HepG2 (cell line): ENCODE results near the gene PTCD3. TPM values are rescaled to one million over a fixed set of nuclear protein-coding genes. Genes with fewer than 3 reads are reported as not detected.

Experiments used
- EP300 ChIP-seq, 3 experiments: sonication (generic) in 1 of 3; formaldehyde crosslinking in 1 of 3; IDR thresholded peaks; 2 replicates each; pipeline versions ENCODE4 v1.5.1 to v1.6.1; 2011 to 2020; ENCODE audit warnings: low read depth in 2 of 3, low read length in 2 of 3, borderline replicate concordance in 1 of 3, improper control_type of control experiment in 1 of 3, mild to moderate bottlenecking in 1 of 3, missing genetic modification reagents in 1 of 3, moderate library complexity in 1 of 3
- FUBP1 ChIP-seq: sonication (generic); formaldehyde crosslinking; IDR thresholded peaks from 2 replicates; pipeline ENCODE4 v1.5.1; 2020; ENCODE audit warnings: missing genetic modification reagents, mild to moderate bottlenecking, borderline replicate concordance
- HBP1 ChIP-seq: IDR thresholded peaks from 2 replicates; pipeline ENCODE4 v1.6.1; 2016; ENCODE audit warnings: low read depth, control low read depth
- MLX ChIP-seq: IDR thresholded peaks from 2 replicates; pipeline ENCODE4 v1.6.1; 2016
- POLR2AphosphoS2 ChIP-seq: IDR thresholded peaks from 2 replicates; pipeline ENCODE4 v1.6.1; 2011; ENCODE audit warnings: low read depth, low read length, improper control_type of control experiment
- RARA ChIP-seq: IDR thresholded peaks from 2 replicates; pipeline ENCODE4 v1.6.1; 2016; ENCODE audit warnings: missing genetic modification reagents, missing compliant biosample characterization
- TIGD3 ChIP-seq: sonication (generic); formaldehyde crosslinking; IDR thresholded peaks from 2 replicates; pipeline ENCODE4 v1.5.1; 2020; ENCODE audit warnings: mild to moderate bottlenecking, missing genetic modification reagents, borderline replicate concordance
- ZNF276 ChIP-seq: sonication (generic); formaldehyde crosslinking; IDR thresholded peaks from 2 replicates; pipeline ENCODE4 v1.4.0; 2020; ENCODE audit warnings: mild to moderate bottlenecking, low read depth, missing genetic modification reagents
- ZNF383 ChIP-seq: sonication (generic); formaldehyde crosslinking; IDR thresholded peaks from 2 replicates; pipeline ENCODE4 v1.4.0; 2020; ENCODE audit warnings: missing genetic modification reagents, mild to moderate bottlenecking, borderline replicate concordance
- ZNF564 ChIP-seq: sonication (generic); formaldehyde crosslinking; IDR thresholded peaks from 2 replicates; pipeline ENCODE4 v1.8.1; 2023; ENCODE audit warnings: mild to moderate bottlenecking, missing genetic modification reagents
- ZNF569 ChIP-seq: sonication (generic); formaldehyde crosslinking; IDR thresholded peaks from 2 replicates; pipeline ENCODE4 v1.5.0; 2020; ENCODE audit warnings: mild to moderate bottlenecking, missing genetic modification reagents, moderate library complexity, borderline replicate concordance
- ZNF574 ChIP-seq: sonication (generic); formaldehyde crosslinking; IDR thresholded peaks from 2 replicates; pipeline ENCODE4 v1.4.0; 2020; ENCODE audit warnings: missing genetic modification reagents
- ZSCAN5A ChIP-seq: sonication (generic); formaldehyde crosslinking; IDR thresholded peaks from 2 replicates; pipeline ENCODE4 v1.8.0; 2022; ENCODE audit warnings: mild to moderate bottlenecking, missing genetic modification reagents, borderline replicate concordance
- polyA plus RNA-seq, 8 experiments: library from polyadenylated mRNA; depleted of rRNA in 3 of 8; stranded (reverse) in 7 of 8; unstranded in 1 of 8; fragments of >200 nt; fragmentation: Illumina TruSeq in 4 of 8; extraction: Trizol in 4 of 8; gene quantifications; 2 replicates each; pipeline versions ENCODE4 v1.2.1 to v1.2.3, GENCODE V29; 2011 to 2016; ENCODE audit warnings: low read depth in 4 of 8, missing spikeins in 1 of 8, mixed read lengths in 1 of 8; ENCODE audit not compliant: insufficient read depth in 1 of 8
- total RNA-seq, 5 experiments: library from RNA; depleted of rRNA; stranded (reverse); fragments of >200 nt; fragmentation: Illumina TruSeq; extraction: Trizol; gene quantifications; 2 replicates each; pipeline ENCODE4 v1.2.3, GENCODE V29; 2016; ENCODE audit warnings: low read depth in 1 of 5

The PTCD3 gene
- total and polyA plus RNA-seq, 2 of the 13 experiments (the other 11 are each of a cell fraction or from before 2014, with no cell fraction given), result 124 to 309 TPM

- TF ChIP-seq ZNF574, result peak; percentile 71
- TF ChIP-seq ZNF564 (CRISPR knock-in tag), result peak; percentile 78; the same call in 1 of the 2 replicates
- TF ChIP-seq MLX (CRISPR knock-in tag), result 0 out of 2 replicates have a peak, but pooled peaks have one; percentile 21
- no peak for TF ChIP-seq FUBP1
- peak; percentile 82; the same call in 1 of the 2 replicates for TF ChIP-seq POLR2AphosphoS2
- peak in 1 of 2 experiments; percentile 42; a peak in 1 of 4 replicates for TF ChIP-seq EP300 (IDR thresholded peaks at IDR 0.05; ENCODE audit: low read depth in 2 of 2, low read length in 2 of 2)
- TF ChIP-seq EP300 (CRISPR knock-in tag; IDR thresholded peaks at IDR 0.05; ENCODE audit: borderline replicate concordance), result peak; percentile 35; the same call in 1 of the 2 replicates
- no peak for TF ChIP-seq TIGD3 (CRISPR knock-in tag)
- no peak; the same call in 1 of the 2 replicates for TF ChIP-seq ZSCAN5A (CRISPR knock-in tag)
- no peak for TF ChIP-seq ZNF569 (CRISPR knock-in tag)
- peak; percentile 86; the same call in 1 of the 2 replicates for TF ChIP-seq ZNF276 (CRISPR knock-in tag)
- TF ChIP-seq ZNF383 (CRISPR knock-in tag), result peak; percentile 92
- TF ChIP-seq HBP1 (CRISPR knock-in tag), result peak; percentile 82
- peak; percentile 44; the same call in 1 of the 2 replicates for TF ChIP-seq RARA (CRISPR knock-in tag)
Observed at GRCh38 chr2:86105969-86106945, at the start of gene PTCD3 (continued).
